HepG2 (cell line): ENCODE measurements around the gene TRIM74. TPM values are rescaled to one million over a fixed set of nuclear protein-coding genes. Genes with fewer than 3 reads are reported as not detected.
A peak's percentile ranks its signal among the peaks of the same experiment; 100 is the strongest.
"Not testable (repeated sequence)": the region's sequence is repeated elsewhere in the genome, so short reads cannot be mapped to it uniquely, and the experiment has no call there.

Experiments
- ARID4A ChIP-seq: sonication (generic); formaldehyde crosslinking; IDR thresholded peaks from 2 replicates; pipeline ENCODE4 v1.5.0; 2020; ENCODE audit warnings: mild to moderate bottlenecking, missing genetic modification reagents, borderline replicate concordance
- CREM ChIP-seq, 2 experiments: sonication (generic) in 1 of 2; formaldehyde crosslinking in 1 of 2; IDR thresholded peaks; 2 replicates each; pipeline versions ENCODE4 v1.4.0 to v1.6.1; 2016 to 2020; ENCODE audit warnings: antibody characterized with exemption in 1 of 2, mild to moderate bottlenecking in 1 of 2, missing genetic modification reagents in 1 of 2
- FOXC1 ChIP-seq: sonication (generic); formaldehyde crosslinking; IDR thresholded peaks from 2 replicates; pipeline ENCODE4 v1.8.0; 2022; ENCODE audit warnings: mild to moderate bottlenecking, missing genetic modification reagents, borderline replicate concordance
- GATAD2A ChIP-seq: IDR thresholded peaks from 2 replicates; pipeline ENCODE4 v1.6.1; 2016
- NFYC ChIP-seq: IDR thresholded peaks from 2 replicates; pipeline ENCODE4 v1.6.1; 2016; ENCODE audit warnings: missing genetic modification reagents, missing compliant biosample characterization
- PATZ1 ChIP-seq: sonication (generic); formaldehyde crosslinking; IDR thresholded peaks from 2 replicates; pipeline ENCODE4 v1.4.0; 2020; ENCODE audit warnings: missing genetic modification reagents
- RFXANK ChIP-seq: IDR thresholded peaks from 2 replicates; pipeline ENCODE4 v1.6.1; 2016
- RFXAP ChIP-seq: sonication (generic); formaldehyde crosslinking; IDR thresholded peaks from 2 replicates; pipeline ENCODE4 v1.4.0; 2020; ENCODE audit warnings: missing genetic modification reagents, borderline replicate concordance
- SMAD3 ChIP-seq: sonication (generic); formaldehyde crosslinking; IDR thresholded peaks from 2 replicates; pipeline ENCODE4 v1.4.0; 2020; ENCODE audit warnings: missing genetic modification reagents
- STAT6 ChIP-seq: sonication (generic); formaldehyde crosslinking; IDR thresholded peaks from 2 replicates; pipeline ENCODE4 v1.4.0; 2020; ENCODE audit warnings: missing genetic modification reagents, mild to moderate bottlenecking, borderline replicate concordance
- THAP11 ChIP-seq: IDR thresholded peaks from 2 replicates; pipeline ENCODE4 v1.6.1; 2016; ENCODE audit warnings: missing biosample characterization, missing genetic modification reagents
- ZMYM4 ChIP-seq: sonication (generic); formaldehyde crosslinking; IDR thresholded peaks from 2 replicates; pipeline ENCODE4 v1.8.1; 2023; ENCODE audit warnings: mild to moderate bottlenecking, missing genetic modification reagents
- ZNF317 ChIP-seq: sonication (generic); formaldehyde crosslinking; IDR thresholded peaks from 2 replicates; pipeline ENCODE4 v1.5.0; 2020; ENCODE audit warnings: mild to moderate bottlenecking, missing genetic modification reagents
- ZNF792 ChIP-seq: IDR thresholded peaks from 2 replicates; pipeline ENCODE4 v1.6.1; 2016
- polyA plus RNA-seq, 8 experiments: library from polyadenylated mRNA; depleted of rRNA in 3 of 8; stranded (reverse) in 7 of 8; unstranded in 1 of 8; fragments of >200 nt; fragmentation: Illumina TruSeq in 4 of 8; extraction: Trizol in 4 of 8; gene quantifications; 2 replicates each; pipeline versions ENCODE4 v1.2.1 to v1.2.3, GENCODE V29; 2011 to 2016; ENCODE audit warnings: low read depth in 4 of 8, missing spikeins in 1 of 8, mixed read lengths in 1 of 8; ENCODE audit not compliant: insufficient read depth in 1 of 8
- total RNA-seq, 5 experiments: library from RNA; depleted of rRNA; stranded (reverse); fragments of >200 nt; fragmentation: Illumina TruSeq; extraction: Trizol; gene quantifications; 2 replicates each; pipeline ENCODE4 v1.2.3, GENCODE V29; 2016; ENCODE audit warnings: low read depth in 1 of 5
- TF ChIP-seq, protein P1 (sequence below): sonication (generic); formaldehyde crosslinking; IDR thresholded peaks from 2 replicates; pipeline ENCODE4 v1.5.1; 2020; ENCODE audit warnings: missing genetic modification reagents, mild to moderate bottlenecking, borderline replicate concordance
- TF ChIP-seq, protein P2 (sequence below): sonication (generic); formaldehyde crosslinking; IDR thresholded peaks from 2 replicates; pipeline ENCODE4 v1.8.0; 2022; ENCODE audit warnings: missing genetic modification reagents, mild to moderate bottlenecking, inconsistent platforms, borderline replicate concordance

The TRIM74 gene
- total and polyA plus RNA-seq, 2 of the 13 experiments (the other 11 are each of a cell fraction or from before 2014, with no cell fraction given), result 0.51 to 1.4 TPM

- TF ChIP-seq ARID4A (CRISPR knock-in tag) (peak; percentile 35; the same call in 1 of the 2 replicates), CREM (IDR thresholded peaks at IDR 0.05) (peak; percentile 57; the same call in 1 of the 2 replicates), RFXAP (peak; percentile 82), PATZ1 (CRISPR knock-in tag) (peak; percentile 23; the same call in 1 of the 2 replicates), THAP11 (peak; percentile 79), NFYC (CRISPR knock-in tag) (peak; percentile 85), ZMYM4 (CRISPR knock-in tag) (peak; percentile 47), FOXC1 (CRISPR knock-in tag) (0 out of 2 replicates have a peak, but pooled peaks have one; percentile 18), ZNF792 (CRISPR knock-in tag) (0 out of 2 replicates have a peak, but pooled peaks have one; percentile 59), RFXANK (CRISPR knock-in tag) (peak; percentile 85; the same call in 1 of the 2 replicates), ZNF317 (CRISPR knock-in tag) (0 out of 2 replicates have a peak, but pooled peaks have one; percentile 4), GATAD2A (CRISPR knock-in tag) (peak; percentile 46), STAT6 (CRISPR knock-in tag) (0 out of 2 replicates have a peak, but pooled peaks have one; percentile 34), SMAD3 (CRISPR knock-in tag) (0 out of 2 replicates have a peak, but pooled peaks have one; percentile 12)
- TF ChIP-seq CREM (CRISPR knock-in tag; IDR thresholded peaks at IDR 0.05), result not testable (repeated sequence)
- TF ChIP-seq, protein P1, sequence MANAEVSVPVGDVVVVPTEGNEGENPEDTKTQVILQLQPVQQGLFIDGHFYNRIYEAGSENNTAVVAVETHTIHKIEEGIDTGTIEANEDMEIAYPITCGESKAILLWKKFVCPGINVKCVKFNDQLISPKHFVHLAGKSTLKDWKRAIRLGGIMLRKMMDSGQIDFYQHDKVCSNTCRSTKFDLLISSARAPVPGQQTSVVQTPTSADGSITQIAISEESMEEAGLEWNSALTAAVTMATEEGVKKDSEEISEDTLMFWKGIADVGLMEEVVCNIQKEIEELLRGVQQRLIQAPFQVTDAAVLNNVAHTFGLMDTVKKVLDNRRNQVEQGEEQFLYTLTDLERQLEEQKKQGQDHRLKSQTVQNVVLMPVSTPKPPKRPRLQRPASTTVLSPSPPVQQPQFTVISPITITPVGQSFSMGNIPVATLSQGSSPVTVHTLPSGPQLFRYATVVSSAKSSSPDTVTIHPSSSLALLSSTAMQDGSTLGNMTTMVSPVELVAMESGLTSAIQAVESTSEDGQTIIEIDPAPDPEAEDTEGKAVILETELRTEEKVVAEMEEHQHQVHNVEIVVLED (CRISPR knock-in tag), result peak; percentile 41; the same call in 1 of the 2 replicates
- TF ChIP-seq, protein P2, sequence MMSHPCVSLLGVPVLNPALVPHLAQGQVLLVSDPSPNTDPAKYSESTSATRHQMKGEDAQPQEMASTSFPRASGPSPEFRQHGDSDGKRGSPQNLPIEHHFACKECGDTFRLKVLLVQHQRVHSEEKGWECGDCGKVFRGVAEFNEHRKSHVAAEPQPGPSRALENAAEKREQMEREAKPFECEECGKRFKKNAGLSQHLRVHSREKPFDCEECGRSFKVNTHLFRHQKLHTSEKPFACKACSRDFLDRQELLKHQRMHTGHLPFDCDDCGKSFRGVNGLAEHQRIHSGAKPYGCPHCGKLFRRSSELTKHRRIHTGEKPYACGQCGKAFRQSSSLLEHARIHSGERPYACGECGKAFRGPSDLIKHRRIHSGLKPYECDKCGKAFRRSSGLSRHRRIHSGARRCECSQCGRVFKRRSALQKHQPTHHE (CRISPR knock-in tag), result 0 out of 2 replicates have a peak, but pooled peaks have one; percentile 48
Measured at GRCh38 chr7:73005693-73006447, 36.6 kb upstream of the TRIM74 start (continued).
